ENCODE results near the gene ITGB4.

Gene ITGB4

DNA sequence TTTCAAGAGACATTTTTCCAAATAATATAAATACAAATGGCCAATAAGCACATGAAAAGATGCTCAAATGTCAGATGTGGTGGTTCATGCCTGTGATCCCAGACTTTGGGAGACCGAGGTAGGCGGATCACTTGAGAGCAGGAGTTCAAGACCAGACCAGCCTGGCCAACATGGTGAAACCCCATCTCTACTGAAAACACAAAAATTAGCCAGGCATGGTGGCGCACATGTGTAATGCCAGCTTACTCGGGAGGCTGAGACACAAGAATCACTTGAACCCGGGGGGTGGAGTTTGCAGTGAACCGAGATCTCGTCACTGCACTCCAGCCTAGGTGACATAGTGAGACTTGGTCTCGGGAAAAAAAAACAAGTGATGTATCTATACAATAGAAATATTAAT lies 46.6 kb downstream of the ITGB4 start:
- no peak overlapping the region for H3K4me3 ChIP-seq (ENCODE audit: low read length)
- TF ChIP-seq, protein P1, sequence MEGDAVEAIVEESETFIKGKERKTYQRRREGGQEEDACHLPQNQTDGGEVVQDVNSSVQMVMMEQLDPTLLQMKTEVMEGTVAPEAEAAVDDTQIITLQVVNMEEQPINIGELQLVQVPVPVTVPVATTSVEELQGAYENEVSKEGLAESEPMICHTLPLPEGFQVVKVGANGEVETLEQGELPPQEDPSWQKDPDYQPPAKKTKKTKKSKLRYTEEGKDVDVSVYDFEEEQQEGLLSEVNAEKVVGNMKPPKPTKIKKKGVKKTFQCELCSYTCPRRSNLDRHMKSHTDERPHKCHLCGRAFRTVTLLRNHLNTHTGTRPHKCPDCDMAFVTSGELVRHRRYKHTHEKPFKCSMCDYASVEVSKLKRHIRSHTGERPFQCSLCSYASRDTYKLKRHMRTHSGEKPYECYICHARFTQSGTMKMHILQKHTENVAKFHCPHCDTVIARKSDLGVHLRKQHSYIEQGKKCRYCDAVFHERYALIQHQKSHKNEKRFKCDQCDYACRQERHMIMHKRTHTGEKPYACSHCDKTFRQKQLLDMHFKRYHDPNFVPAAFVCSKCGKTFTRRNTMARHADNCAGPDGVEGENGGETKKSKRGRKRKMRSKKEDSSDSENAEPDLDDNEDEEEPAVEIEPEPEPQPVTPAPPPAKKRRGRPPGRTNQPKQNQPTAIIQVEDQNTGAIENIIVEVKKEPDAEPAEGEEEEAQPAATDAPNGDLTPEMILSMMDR (IDR thresholded peaks at IDR 0.05; ENCODE audit: insufficient read depth, low read depth, low read length, missing control alignments) = no peak
- DNase-seq (ENCODE audit: low read depth) = no peak

GRCh38 chr17:75769536-75769935 lies 48.3 kb downstream of the ITGB4 start:
- no peak for DNase-seq (ENCODE audit: low read depth)
- no peak overlapping the region for H3K4me3 ChIP-seq (ENCODE audit: low read length)
- TF ChIP-seq, protein P1 (IDR thresholded peaks at IDR 0.05; ENCODE audit: insufficient read depth, low read depth, low read length, missing control alignments) = no peak

- TF ChIP-seq, protein P1 (IDR thresholded peaks at IDR 0.05; ENCODE audit: insufficient read depth, low read depth, low read length, missing control alignments) = peak; percentile 51
- peak; percentile 63 for DNase-seq (ENCODE audit: low read depth)
- no peak overlapping the region for H3K4me3 ChIP-seq (ENCODE audit: low read length)
Observed at GRCh38 chr17:75771334-75772281, 50.3 kb downstream of the ITGB4 start.

DNA sequence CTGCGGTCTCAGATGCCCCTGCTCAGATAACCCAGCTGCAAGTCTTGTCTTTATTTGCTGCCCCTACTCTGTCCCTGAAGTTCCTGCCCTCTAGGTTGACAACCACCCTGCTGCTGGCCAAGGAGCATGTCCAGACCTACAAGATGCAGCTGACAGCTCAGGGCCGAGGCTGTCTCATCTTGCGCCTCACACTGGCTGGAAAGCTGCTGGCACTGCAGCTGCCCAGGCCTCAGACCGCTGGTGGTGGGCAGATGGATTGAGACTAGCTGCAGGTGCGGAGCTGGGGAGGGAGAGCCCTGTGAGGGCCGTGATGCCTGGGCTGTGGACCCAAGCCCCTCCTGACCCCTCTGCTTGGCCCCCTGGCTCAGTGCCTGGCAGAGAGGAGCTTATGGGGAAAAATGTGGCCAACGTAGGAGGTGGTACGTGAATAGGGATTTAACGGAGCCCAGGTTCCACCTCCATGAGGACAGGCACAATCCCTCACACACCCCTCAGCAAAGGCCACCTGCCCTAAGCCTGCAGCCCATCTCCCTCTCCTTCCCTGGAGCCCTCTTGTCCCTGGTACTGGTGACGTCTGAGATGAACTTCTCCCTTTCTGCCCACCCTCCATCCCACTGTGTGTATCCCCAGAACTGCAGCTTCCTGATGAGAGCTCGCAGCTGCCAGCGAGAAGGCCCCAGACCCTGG lies 52.0 kb downstream of the ITGB4 start:
- DNase-seq (ENCODE audit: low read depth) = no peak
- TF ChIP-seq, protein P1 (IDR thresholded peaks at IDR 0.05; ENCODE audit: insufficient read depth, low read depth, low read length, missing control alignments) = no peak
- no peak overlapping the region for H3K4me3 ChIP-seq (ENCODE audit: low read length)

GRCh38 chr17:75773808-75774470 lies 52.7 kb downstream of the ITGB4 start:
- no peak for DNase-seq (ENCODE audit: low read depth)
- H3K4me3 ChIP-seq (ENCODE audit: low read length) = no peak overlapping the region
- TF ChIP-seq, protein P1 (IDR thresholded peaks at IDR 0.05; ENCODE audit: insufficient read depth, low read depth, low read length, missing control alignments) = no peak

DNA sequence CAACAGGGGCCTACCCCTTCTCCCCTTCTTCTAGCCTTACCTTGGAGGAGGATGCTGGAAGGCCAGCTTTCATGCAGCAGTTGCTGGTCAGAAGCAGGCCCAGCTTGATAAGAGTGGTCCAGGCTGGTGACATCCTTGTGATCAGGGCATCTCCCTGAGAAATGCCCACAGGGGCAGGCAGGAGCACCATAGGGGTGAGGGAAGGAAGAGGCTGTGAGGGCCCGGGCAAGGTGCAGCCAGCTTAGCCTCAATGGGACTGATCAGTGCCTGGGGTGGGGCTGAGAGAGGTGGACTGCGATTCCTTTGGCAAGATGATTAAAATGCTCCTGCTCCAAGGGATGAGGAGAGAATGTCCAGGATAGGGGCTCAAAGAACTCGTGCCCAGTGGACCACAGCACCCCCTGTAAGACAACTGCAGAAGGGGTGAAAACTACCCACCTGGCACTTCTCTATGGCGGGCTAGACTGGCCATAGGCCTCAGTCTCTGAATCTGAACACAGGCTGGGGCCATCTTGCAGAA lies 53.3 kb downstream of the ITGB4 start:
- DNase-seq (ENCODE audit: low read depth) = no peak
- no peak overlapping the region for H3K4me3 ChIP-seq (ENCODE audit: low read length)
- TF ChIP-seq, protein P1 (IDR thresholded peaks at IDR 0.05; ENCODE audit: insufficient read depth, low read depth, low read length, missing control alignments) = no peak

All from epithelial cell of esophagus (primary cell).